Ovary (tissue), 9 donors: Measurements from ENCODE around the gene PTPRO. TPM values are rescaled to one million over a fixed set of nuclear protein-coding genes. Genes with fewer than 3 reads are reported as not detected.

Experiments
- DNase-seq, 5 donors: peaks; one replicate each; pipeline ENCODE4 v3.0.0-alpha.2; 2019 to 2020
- H3K27ac ChIP-seq, 2 donors: fragments of 200-600 bp; one replicate each; pipeline versions ENCODE4 v1.5.1 to v1.8.0; 2019 to 2022
- H3K27me3 ChIP-seq: fragments of 200-600 bp; one replicate; pipeline ENCODE4 v1.8.0; 2022
- H3K36me3 ChIP-seq: fragments of 200-600 bp; sonication (generic); one replicate; pipeline ENCODE4 v1.5.1; 2019
- H3K4me1 ChIP-seq: one replicate; pipeline ENCODE4 v1.8.1; 2013; ENCODE audit warnings: mild to moderate bottlenecking, moderate library complexity; ENCODE audit not compliant: insufficient read depth
- H3K4me3 ChIP-seq: fragments of 200-600 bp; sonication (generic); one replicate; pipeline ENCODE4 v1.5.1; 2017
- H3K9me3 ChIP-seq, 2 donors: fragments of 200-600 bp in 1 of 2; sonication (generic) in 1 of 2; one replicate each; pipeline versions ENCODE4 v1.5.1 to v1.8.1; 2013 to 2019; ENCODE audit warnings: mild to moderate bottlenecking in 1 of 2, moderate library complexity in 1 of 2
- EP300 ChIP-seq: sonication (generic); formaldehyde crosslinking; IDR thresholded peaks from one replicate; pipeline ENCODE4 v1.6.1; 2017; ENCODE audit warnings: antibody characterized with exemption
- POLR2A ChIP-seq: fragments of 450-650 bp; IDR thresholded peaks from one replicate; pipeline ENCODE4 v1.6.1; 2017; ENCODE audit warnings: antibody characterized with exemption, mild to moderate bottlenecking, moderate library complexity
- WGBS, 3 donors: extraction: QIAGEN DNeasy Blood & Tissue Kit in 1 of 3; methylation state at CpG; one replicate each; pipeline versions ENCODE4 v1.1.5 to v1.1.7; 2013 to 2017; 5-methylcytosine and 5-hydroxymethylcytosine counted together
- intact Hi-C, 4 donors: fragments of 100-400 bp; cut with DNase I; formaldehyde crosslinking; loops; one replicate each; pipeline versions ENCODE4 v1.11.0 to v1.15.1; 2022 to 2023
- polyA plus RNA-seq, 2 donors: library from polyadenylated mRNA; stranded (reverse); fragments of 200-250 nt in 1 of 2; fragments of 350-450 nt in 1 of 2; fragmentation: Illumina TruSeq in 1 of 2; extraction: RNeasy Lipid Tissue Mini Kit (QIAGEN cat#74804) in 1 of 2; gene quantifications; one replicate each; pipeline ENCODE4 v1.2.3, GENCODE V29; 2013 to 2014
- total RNA-seq, 7 donors: library from RNA; depleted of rRNA in 2 of 7; stranded (reverse); fragments of >200 nt in 2 of 7; fragmentation: NEBNext Ultra II Directional in 3 of 7; extraction: Animal tissue kit (Norgen Biotek cat#: 25700) in 3 of 7; gene quantifications; one replicate each; pipeline versions ENCODE4 v1.1.0 to v1.2.4, GENCODE V29; 2016 to 2023
- TF ChIP-seq, protein P1 (sequence below), 3 donors: fragments of 450-650 bp in 2 of 3; fragments of 200-600 bp in 1 of 3; IDR thresholded peaks; one replicate each; pipeline versions ENCODE4 v1.5.1 to v1.8.0; 2016 to 2022; ENCODE audit warnings: antibody characterized with exemption in 3 of 3, mild to moderate bottlenecking in 1 of 3
- donor health status: DM: no; HTN: no; CAD: no; lungs with moderate emphysema.
- donor health status: DM: no; HTN: no; CAD: no.
- donor health status: Bipolar disorder and iron deficiency.
- donor health status: DM: yes; HTN: yes; CAD: no.
- donor health status: DM: no; HTN: no; CAD: no.
- donor health status: DM: yes; HTN: yes; CAD: no.

The PTPRO gene
- total and polyA plus RNA-seq, 9 donors, result 0.30 to 3.7 (median 0.83) TPM

DNA sequence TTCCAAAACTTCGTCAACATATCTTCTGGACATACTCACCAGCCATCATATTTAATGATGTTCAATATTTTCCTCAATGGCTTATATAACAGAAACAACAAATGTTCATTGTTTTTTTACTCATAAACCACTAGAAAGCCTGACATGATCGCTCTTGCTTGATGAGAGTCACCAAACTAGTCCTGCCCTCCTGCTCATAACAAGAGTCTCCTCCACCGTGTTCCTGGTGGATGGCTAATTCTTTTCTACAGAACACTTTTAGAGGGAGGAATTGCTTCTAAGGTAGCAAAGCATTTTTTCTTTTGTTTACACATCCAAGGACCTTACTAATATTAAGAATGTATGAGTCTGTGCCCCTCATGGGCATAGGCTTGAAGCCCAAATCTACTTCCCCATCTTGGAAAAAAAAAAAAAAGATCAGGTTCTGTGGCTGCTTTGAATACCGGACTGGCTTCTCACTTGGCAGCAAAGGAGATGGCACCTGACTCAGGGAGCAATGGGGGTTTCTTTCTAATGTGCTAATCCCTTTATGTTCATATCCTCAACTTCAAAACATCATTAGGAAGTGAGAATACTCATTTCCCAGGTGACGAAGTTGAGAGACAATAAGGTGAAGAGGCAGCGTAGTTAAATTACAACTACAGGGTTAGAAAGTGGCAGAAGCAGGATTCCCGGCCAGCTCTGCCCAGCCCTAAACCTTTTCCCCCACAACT is 278.1 kb downstream of the PTPRO start:
- no peak for DNase-seq
- Histone ChIP-seq H3K27me3 (no peaks in the 10 kb centered on the region), H3K9me3 (no peaks in the 10 kb centered on the region), H3K27ac (no peak overlapping the region), H3K4me1 (no peaks in the 10 kb centered on the region), H3K36me3 (no peaks in the 10 kb centered on the region), H3K4me3 (no peak overlapping the region)
- intact Hi-C loops, result no loop called here
- TF ChIP-seq EP300 (no peak), POLR2A (no peak)
- TF ChIP-seq, protein P1, sequence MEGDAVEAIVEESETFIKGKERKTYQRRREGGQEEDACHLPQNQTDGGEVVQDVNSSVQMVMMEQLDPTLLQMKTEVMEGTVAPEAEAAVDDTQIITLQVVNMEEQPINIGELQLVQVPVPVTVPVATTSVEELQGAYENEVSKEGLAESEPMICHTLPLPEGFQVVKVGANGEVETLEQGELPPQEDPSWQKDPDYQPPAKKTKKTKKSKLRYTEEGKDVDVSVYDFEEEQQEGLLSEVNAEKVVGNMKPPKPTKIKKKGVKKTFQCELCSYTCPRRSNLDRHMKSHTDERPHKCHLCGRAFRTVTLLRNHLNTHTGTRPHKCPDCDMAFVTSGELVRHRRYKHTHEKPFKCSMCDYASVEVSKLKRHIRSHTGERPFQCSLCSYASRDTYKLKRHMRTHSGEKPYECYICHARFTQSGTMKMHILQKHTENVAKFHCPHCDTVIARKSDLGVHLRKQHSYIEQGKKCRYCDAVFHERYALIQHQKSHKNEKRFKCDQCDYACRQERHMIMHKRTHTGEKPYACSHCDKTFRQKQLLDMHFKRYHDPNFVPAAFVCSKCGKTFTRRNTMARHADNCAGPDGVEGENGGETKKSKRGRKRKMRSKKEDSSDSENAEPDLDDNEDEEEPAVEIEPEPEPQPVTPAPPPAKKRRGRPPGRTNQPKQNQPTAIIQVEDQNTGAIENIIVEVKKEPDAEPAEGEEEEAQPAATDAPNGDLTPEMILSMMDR (IDR thresholded peaks at IDR 0.05), result no peak
- 95 to 98% (median 97%) methylated on average over 7 of the region's 7 CpGs for WGBS, 3 donors

GRCh38 chr12:15601210-15601800 is 279.0 kb downstream of the PTPRO start:
- TF ChIP-seq POLR2A (no peak), EP300 (no peak)
- TF ChIP-seq, protein P1 (IDR thresholded peaks at IDR 0.05), result no peak
- no peak overlapping the region for H3K4me3 ChIP-seq
- no peak overlapping the region for H3K27ac ChIP-seq
- H3K36me3 ChIP-seq, result no peaks in the 10 kb centered on the region
- DNase-seq, result no peak
- H3K4me1 ChIP-seq, result no peaks in the 10 kb centered on the region
- WGBS, 3 donors, result 95 to 98% (median 96%) methylated on average over 1 of the region's 1 CpG
- H3K27me3 ChIP-seq, result no peaks in the 10 kb centered on the region
- intact Hi-C loops, result no loop called here
- H3K9me3 ChIP-seq, result no peaks in the 10 kb centered on the region

GRCh38 chr12:15602051-15602672 is 279.9 kb downstream of the PTPRO start:
- Histone ChIP-seq H3K4me1 (no peaks in the 10 kb centered on the region), H3K4me3 (no peak overlapping the region), H3K36me3 (no peaks in the 10 kb centered on the region), H3K27ac (no peak overlapping the region), H3K27me3 (no peaks in the 10 kb centered on the region), H3K9me3 (no peaks in the 10 kb centered on the region)
- 89 to 90% (median 90%) methylated on average over 3 of the region's 3 CpGs for WGBS, 3 donors
- intact Hi-C loops, result no loop called here
- TF ChIP-seq, protein P1 (IDR thresholded peaks at IDR 0.05), result no peak
- TF ChIP-seq POLR2A (no peak), EP300 (no peak)
- DNase-seq, result no peak

GRCh38 chr12:15603474-15604085 is 281.3 kb downstream of the PTPRO start:
- H3K9me3 ChIP-seq, result no peaks in the 10 kb centered on the region
- H3K27ac ChIP-seq, result no peak overlapping the region
- 73 to 80% (median 78%) methylated on average over 4 of the region's 4 CpGs for WGBS, 3 donors
- no peak for TF ChIP-seq POLR2A
- TF ChIP-seq EP300, result no peak
- TF ChIP-seq, protein P1 (IDR thresholded peaks at IDR 0.05), result no peak
- DNase-seq, result no peak
- intact Hi-C loops, result no loop called here
- H3K36me3 ChIP-seq, result no peaks in the 10 kb centered on the region
- no peaks in the 10 kb centered on the region for H3K27me3 ChIP-seq
- H3K4me1 ChIP-seq, result no peaks in the 10 kb centered on the region
- no peak overlapping the region for H3K4me3 ChIP-seq
